Transverse colon (tissue), 3 donors: ENCODE results near the gene GAPVD1.

ENCODE experiments used
- CTCF ChIP-seq, 5 experiments: fragments of 200-600 bp in 3 of 5; fragments of 450-650 bp in 2 of 5; sonication (generic) in 3 of 5; IDR thresholded peaks; 1 replicate in 2 of 5; 2 replicates in 3 of 5; pipeline ENCODE4 v1.5.1; 2016 to 2017; ENCODE audit warnings: antibody characterized with exemption in 5 of 5, inconsistent platforms in 3 of 5, mild to moderate bottlenecking in 2 of 5, moderate library complexity in 1 of 5
- POLR2A ChIP-seq: fragments of 450-650 bp; IDR thresholded peaks from one replicate; pipeline ENCODE4 v1.6.1; 2016; ENCODE audit warnings: antibody characterized with exemption, mild to moderate bottlenecking, moderate library complexity

GRCh38 chr9:125235804-125236519 is 25.7 kb upstream of the GAPVD1 start:
- TF ChIP-seq CTCF (IDR thresholded peaks at IDR 0.05) (no peak), POLR2A (peak; percentile 12)
